Transverse colon (tissue), 4 donors: Measurements from ENCODE around the gene ATP11A. TPM values are rescaled to one million over a fixed set of nuclear protein-coding genes. Genes with fewer than 3 reads are reported as not detected.
"Not testable (repeated sequence)": the region's sequence is repeated elsewhere in the genome, so short reads cannot be mapped to it uniquely, and the experiment has no call there.

Source experiments
- DNase-seq: peaks from one replicate; pipeline ENCODE4 v3.0.0-alpha.2; 2019
- H3K27ac ChIP-seq, 4 donors: fragments of 200-600 bp; sonication (generic); 2 replicates each; pipeline ENCODE4 v1.5.1; 2016 to 2018; ENCODE audit warnings: inconsistent platforms in 4 of 4
- H3K27me3 ChIP-seq: fragments of 200-600 bp; sonication (generic); 2 replicates; pipeline ENCODE4 v1.5.1; 2017; ENCODE audit warnings: inconsistent platforms
- H3K36me3 ChIP-seq, 4 donors: fragments of 200-600 bp; sonication (generic); 2 replicates each; pipeline ENCODE4 v1.5.1; 2017 to 2019; ENCODE audit warnings: inconsistent platforms in 4 of 4
- H3K4me1 ChIP-seq, 4 donors: fragments of 200-600 bp; sonication (generic); 2 replicates each; pipeline ENCODE4 v1.5.1; 2017 to 2020; ENCODE audit warnings: inconsistent platforms in 4 of 4
- H3K4me3 ChIP-seq, 4 donors: fragments of 200-600 bp; sonication (generic); 1 replicate in 1 of 4; 2 replicates in 3 of 4; pipeline versions ENCODE4 v1.5.1 to v1.6.1; 2017 to 2019; ENCODE audit warnings: inconsistent platforms in 4 of 4
- H3K9me3 ChIP-seq, 2 donors: fragments of 200-600 bp; sonication (generic); 2 replicates each; pipeline ENCODE4 v1.5.1; 2017 to 2019; ENCODE audit warnings: inconsistent platforms in 2 of 2
- EP300 ChIP-seq: sonication (generic); formaldehyde crosslinking; IDR thresholded peaks from one replicate; pipeline ENCODE4 v1.6.1; 2017; ENCODE audit warnings: antibody characterized with exemption, low read depth
- POLR2A ChIP-seq: fragments of 450-650 bp; IDR thresholded peaks from one replicate; pipeline ENCODE4 v1.6.1; 2016; ENCODE audit warnings: antibody characterized with exemption, mild to moderate bottlenecking, moderate library complexity
- POLR2AphosphoS5 ChIP-seq, 3 donors: sonication (generic); formaldehyde crosslinking; IDR thresholded peaks; one replicate each; pipeline ENCODE4 v1.6.1; 2016; ENCODE audit warnings: antibody characterized with exemption in 3 of 3
- WGBS, 2 donors: methylation state at CpG; one replicate each; pipeline ENCODE4 v1.1.5; 2018; ENCODE audit warnings: low coverage in 1 of 2; 5-methylcytosine and 5-hydroxymethylcytosine counted together
- in situ Hi-C, 4 donors: fragments of 200-750 bp; cut with MboI; loops; one replicate each; pipeline versions ENCODE4 v1.15.0 to v1.15.1; 2017; ENCODE audit warnings: low sequenced_read_pairs in 3 of 4, low pct_ligation_motif_present in 1 of 4, low pct_unique_long_range_greater_than_20kb in 1 of 4
- intact Hi-C: fragments of 100-400 bp; cut with DNase I; formaldehyde crosslinking; loops from one replicate; pipeline ENCODE4 v1.15.1; 2023; ENCODE audit warnings: low total_unique reads
- total RNA-seq, 4 donors: library from RNA; depleted of rRNA; stranded (reverse); fragments of >200 nt; gene quantifications; one replicate each; pipeline ENCODE4 v1.1.0, GENCODE V29; 2016
- TF ChIP-seq, protein P1 (sequence below), 5 experiments: fragments of 200-600 bp in 3 of 5; fragments of 450-650 bp in 2 of 5; sonication (generic) in 3 of 5; IDR thresholded peaks; 1 replicate in 2 of 5; 2 replicates in 3 of 5; pipeline ENCODE4 v1.5.1; 2016 to 2017; ENCODE audit warnings: antibody characterized with exemption in 5 of 5, inconsistent platforms in 3 of 5, mild to moderate bottlenecking in 2 of 5, moderate library complexity in 1 of 5

Gene ATP11A
- total RNA-seq, 4 donors from 2014 or later, result 10.2 to 17.5 (median 13.3) TPM

GRCh38 chr13:112785483-112785856 is 95.6 kb downstream of the ATP11A start:
- intact Hi-C loops, result no loop called here
- TF ChIP-seq, protein P1, sequence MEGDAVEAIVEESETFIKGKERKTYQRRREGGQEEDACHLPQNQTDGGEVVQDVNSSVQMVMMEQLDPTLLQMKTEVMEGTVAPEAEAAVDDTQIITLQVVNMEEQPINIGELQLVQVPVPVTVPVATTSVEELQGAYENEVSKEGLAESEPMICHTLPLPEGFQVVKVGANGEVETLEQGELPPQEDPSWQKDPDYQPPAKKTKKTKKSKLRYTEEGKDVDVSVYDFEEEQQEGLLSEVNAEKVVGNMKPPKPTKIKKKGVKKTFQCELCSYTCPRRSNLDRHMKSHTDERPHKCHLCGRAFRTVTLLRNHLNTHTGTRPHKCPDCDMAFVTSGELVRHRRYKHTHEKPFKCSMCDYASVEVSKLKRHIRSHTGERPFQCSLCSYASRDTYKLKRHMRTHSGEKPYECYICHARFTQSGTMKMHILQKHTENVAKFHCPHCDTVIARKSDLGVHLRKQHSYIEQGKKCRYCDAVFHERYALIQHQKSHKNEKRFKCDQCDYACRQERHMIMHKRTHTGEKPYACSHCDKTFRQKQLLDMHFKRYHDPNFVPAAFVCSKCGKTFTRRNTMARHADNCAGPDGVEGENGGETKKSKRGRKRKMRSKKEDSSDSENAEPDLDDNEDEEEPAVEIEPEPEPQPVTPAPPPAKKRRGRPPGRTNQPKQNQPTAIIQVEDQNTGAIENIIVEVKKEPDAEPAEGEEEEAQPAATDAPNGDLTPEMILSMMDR (IDR thresholded peaks at IDR 0.05), result no peak
- TF ChIP-seq EP300 (no peak), POLR2AphosphoS5 (IDR thresholded peaks at IDR 0.05) (no peak), POLR2A (no peak)

GRCh38 chr13:112786810-112787209 is 97.0 kb downstream of the ATP11A start:
- 92 to 100% methylated on average over 2 to 14 of the region's 14 CpGs for WGBS, 2 donors
- not testable (repeated sequence) for DNase-seq

More at GRCh38 chr13:112785483-112785856, 95.6 kb downstream of the ATP11A start:
- peaks cover 0 to 16% (median 2%) of the 10 kb centered on the region in 4 donors for H3K4me1 ChIP-seq
- WGBS, 2 donors, result 93 to 98% methylated on average over 5 to 16 of the region's 16 CpGs
- no peaks in the 10 kb centered on the region for H3K9me3 ChIP-seq
- H3K27me3 ChIP-seq, result no peaks in the 10 kb centered on the region
- in situ Hi-C loops, result no loop called here
- no peaks in the 10 kb centered on the region for H3K36me3 ChIP-seq
- H3K27ac ChIP-seq, result no peak overlapping the region
- DNase-seq, result no peak
- H3K4me3 ChIP-seq, result no peak overlapping the region

GRCh38 chr13:112790735-112791641 is 101.2 kb downstream of the ATP11A start:
- in situ Hi-C loops (no loop called here), intact Hi-C loops (no loop called here)
- Histone ChIP-seq H3K4me1 (no peaks in the 10 kb centered on the region), H3K27me3 (no peaks in the 10 kb centered on the region), H3K9me3 (no peaks in the 10 kb centered on the region), H3K4me3 (no peak overlapping the region), H3K36me3 (no peaks in the 10 kb centered on the region), H3K27ac (no peak overlapping the region)
- DNase-seq, result no peak
- no peak for TF ChIP-seq POLR2A
- TF ChIP-seq, protein P1 (IDR thresholded peaks at IDR 0.05), result no peak
- TF ChIP-seq EP300, result no peak
- no peak for TF ChIP-seq POLR2AphosphoS5 (IDR thresholded peaks at IDR 0.05)
- WGBS, 2 donors, result 94% methylated on average over 16 of the region's 18 CpGs; no CpG with 5 or more reads in 1 of the 2 donors

More at GRCh38 chr13:112786810-112787209, 97.0 kb downstream of the ATP11A start:
- H3K4me3 ChIP-seq, intact Hi-C loops, in situ Hi-C loops, H3K36me3 ChIP-seq, H3K27ac ChIP-seq, H3K9me3 ChIP-seq, H3K27me3 ChIP-seq: not testable (repeated sequence)
- H3K4me1 ChIP-seq, result peaks cover 0 to 16% (median 2%) of the 10 kb centered on the region in 4 donors

- Histone ChIP-seq H3K27ac (no peak overlapping the region), H3K9me3 (no peaks in the 10 kb centered on the region), H3K4me3 (no peak overlapping the region), H3K4me1 (no peaks in the 10 kb centered on the region), H3K36me3 (no peaks in the 10 kb centered on the region), H3K27me3 (no peaks in the 10 kb centered on the region)
- TF ChIP-seq EP300 (no peak), POLR2A (no peak), POLR2AphosphoS5 (IDR thresholded peaks at IDR 0.05) (no peak)
- TF ChIP-seq, protein P1 (IDR thresholded peaks at IDR 0.05), result no peak
- no peak for DNase-seq
- in situ Hi-C loops (no loop called here), intact Hi-C loops (no loop called here)
- 82 to 95% methylated on average over 4 to 20 of the region's 20 CpGs for WGBS, 2 donors
These were observed 102.0 kb downstream of the ATP11A start for GRCh38 chr13:112791663-112792440.
